GM20000 (cell line): Measurements from ENCODE around the gene EYA2.

Source experiments
- DNase-seq: peaks from one replicate; pipeline ENCODE4 v3.0.0; 2012; ENCODE audit warnings: low spot score
- TF ChIP-seq, protein P1 (sequence below): IDR thresholded peaks from 2 replicates; pipeline ENCODE4 v1.5.1; 2012; ENCODE audit warnings: mild to moderate bottlenecking, control low read depth; ENCODE audit errors: extremely low read depth, missing control alignments

EYA2 gene

DNA sequence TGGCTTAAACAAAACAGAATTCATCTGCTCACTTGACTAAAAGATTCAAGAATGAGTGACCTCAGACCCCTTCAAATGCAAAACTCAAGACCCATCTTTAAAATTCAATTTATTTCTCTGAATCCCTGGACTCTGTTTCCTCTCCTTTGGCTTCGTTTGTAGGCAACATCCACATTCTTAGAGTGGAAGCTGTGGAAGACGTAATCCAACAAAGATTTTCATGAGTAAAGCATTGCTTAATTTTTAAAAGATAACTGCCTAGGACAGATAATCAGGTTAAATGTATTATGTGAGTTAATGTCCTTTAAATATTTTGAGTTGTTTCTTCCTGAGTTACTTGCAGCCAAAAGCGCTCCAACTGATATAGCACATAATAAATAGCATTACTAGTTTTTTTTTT is 297.3 kb downstream of the EYA2 start:
- TF ChIP-seq, protein P1, sequence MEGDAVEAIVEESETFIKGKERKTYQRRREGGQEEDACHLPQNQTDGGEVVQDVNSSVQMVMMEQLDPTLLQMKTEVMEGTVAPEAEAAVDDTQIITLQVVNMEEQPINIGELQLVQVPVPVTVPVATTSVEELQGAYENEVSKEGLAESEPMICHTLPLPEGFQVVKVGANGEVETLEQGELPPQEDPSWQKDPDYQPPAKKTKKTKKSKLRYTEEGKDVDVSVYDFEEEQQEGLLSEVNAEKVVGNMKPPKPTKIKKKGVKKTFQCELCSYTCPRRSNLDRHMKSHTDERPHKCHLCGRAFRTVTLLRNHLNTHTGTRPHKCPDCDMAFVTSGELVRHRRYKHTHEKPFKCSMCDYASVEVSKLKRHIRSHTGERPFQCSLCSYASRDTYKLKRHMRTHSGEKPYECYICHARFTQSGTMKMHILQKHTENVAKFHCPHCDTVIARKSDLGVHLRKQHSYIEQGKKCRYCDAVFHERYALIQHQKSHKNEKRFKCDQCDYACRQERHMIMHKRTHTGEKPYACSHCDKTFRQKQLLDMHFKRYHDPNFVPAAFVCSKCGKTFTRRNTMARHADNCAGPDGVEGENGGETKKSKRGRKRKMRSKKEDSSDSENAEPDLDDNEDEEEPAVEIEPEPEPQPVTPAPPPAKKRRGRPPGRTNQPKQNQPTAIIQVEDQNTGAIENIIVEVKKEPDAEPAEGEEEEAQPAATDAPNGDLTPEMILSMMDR = no peak
- no peak for DNase-seq

DNA sequence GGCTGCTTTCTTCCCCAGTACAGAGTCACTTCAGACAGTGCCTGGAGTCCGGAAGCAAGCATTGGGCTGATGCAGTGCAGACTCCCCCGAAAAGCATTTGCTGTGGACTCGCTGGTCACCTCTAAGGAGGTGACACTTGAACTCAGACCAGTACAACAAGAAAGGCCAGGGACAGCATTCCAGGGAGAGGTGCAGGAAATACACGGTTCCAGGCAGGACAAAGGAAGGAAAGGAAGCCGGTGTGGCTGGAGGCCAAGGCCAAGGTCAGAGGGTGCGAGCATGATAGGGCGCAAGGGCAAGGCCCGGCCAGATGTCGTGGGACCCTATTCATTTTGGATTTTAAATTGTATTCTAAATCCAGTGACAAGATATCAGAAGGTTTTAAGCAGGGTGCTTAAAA is 300.9 kb downstream of the EYA2 start:
- TF ChIP-seq, protein P1 = no peak
- DNase-seq = no peak

DNA sequence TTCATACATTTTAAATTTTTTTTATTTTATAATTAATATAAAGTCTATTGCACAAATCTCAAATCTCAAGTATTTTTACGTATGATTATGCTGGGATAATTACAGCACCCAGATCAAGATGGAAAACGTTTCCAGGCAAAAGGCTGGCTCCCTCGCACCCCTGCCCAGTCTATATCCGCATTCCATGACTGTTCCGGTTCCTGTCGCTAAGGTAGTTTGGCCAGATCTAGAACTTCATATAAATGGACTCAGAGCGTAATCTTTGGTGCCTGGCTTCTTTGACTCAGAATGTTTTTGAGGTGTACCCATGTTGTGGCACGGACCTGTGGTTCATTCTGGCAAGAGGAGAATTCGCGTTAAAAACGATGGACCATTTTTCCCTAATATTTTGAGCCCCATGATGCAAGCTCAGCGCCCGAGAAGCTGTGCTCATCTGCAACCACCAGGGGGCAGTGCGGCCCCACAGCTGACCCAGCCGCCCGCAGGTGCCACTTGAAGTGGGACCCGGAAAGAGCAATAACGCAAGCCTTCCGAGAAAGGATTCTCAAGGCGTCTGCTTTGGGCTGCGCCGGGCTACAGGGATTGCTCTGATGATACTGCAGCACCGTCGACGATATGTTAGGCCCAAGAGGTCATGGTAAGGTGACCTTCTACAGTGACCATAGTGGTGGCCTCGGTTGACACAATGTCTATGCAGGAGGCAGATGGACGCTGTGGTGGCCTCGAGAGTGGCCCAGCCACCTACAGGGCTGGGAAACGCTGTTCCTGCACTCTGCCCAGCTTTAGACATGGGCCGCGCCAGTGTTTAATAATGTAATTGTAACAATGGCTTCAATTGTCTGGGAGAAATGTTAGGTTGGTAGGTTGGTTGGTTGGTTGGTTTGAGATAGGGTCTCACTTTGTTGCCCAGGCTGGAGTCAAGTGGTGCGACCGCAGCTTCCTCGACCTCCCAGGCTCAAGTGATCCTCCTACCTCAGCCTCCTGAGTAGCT is 301.7 kb downstream of the EYA2 start:
- TF ChIP-seq, protein P1 = peak; percentile 93
- peak; percentile 81 for DNase-seq

DNA sequence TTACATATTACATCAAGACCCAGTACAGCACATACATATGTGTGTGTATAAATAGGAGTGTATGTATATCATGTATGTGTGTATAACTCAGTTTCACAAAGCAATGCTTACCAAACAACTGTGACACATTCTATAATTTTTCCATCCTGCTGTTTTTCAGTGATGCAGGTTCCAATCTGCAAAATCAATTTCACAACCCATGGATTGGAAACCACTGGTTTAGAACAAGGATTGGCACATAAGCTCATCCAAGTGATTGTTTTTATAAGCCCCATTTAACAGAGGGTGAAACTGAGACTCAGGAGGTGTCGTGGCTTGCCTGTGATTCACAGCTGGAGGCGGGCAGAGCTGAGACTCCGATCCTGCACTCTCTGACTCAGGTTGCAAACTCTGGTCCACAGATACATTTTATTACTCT is 303.6 kb downstream of the EYA2 start:
- DNase-seq = peak; percentile 34
- TF ChIP-seq, protein P1 = no peak

DNA sequence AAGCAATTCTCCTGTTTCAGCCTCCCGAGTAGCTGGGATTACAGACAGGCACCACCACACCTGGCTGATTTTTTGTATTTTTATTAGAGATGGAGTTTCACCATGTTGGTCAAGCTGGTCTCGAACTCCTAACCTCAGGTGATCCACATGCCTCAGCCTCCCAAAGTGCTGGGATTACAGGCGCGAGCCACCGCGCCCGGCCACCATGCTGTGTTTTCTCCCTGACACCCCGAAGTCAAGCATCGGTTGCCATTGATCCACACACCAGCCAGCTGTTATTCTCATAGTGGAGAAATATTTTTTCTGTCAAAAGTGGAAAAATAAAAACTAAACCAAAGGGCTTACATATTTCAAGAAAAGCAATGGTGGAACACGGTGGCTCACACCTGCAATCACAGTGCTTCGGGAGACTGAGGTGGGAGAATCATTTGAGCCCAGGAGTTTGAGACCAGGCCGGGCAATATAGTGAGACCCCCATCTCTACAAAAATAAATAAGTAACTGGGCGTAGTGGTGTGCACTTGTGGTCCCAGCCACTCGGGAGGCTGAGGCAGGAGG is 304.4 kb downstream of the EYA2 start:
- TF ChIP-seq, protein P1 = no peak
- no peak for DNase-seq

DNA sequence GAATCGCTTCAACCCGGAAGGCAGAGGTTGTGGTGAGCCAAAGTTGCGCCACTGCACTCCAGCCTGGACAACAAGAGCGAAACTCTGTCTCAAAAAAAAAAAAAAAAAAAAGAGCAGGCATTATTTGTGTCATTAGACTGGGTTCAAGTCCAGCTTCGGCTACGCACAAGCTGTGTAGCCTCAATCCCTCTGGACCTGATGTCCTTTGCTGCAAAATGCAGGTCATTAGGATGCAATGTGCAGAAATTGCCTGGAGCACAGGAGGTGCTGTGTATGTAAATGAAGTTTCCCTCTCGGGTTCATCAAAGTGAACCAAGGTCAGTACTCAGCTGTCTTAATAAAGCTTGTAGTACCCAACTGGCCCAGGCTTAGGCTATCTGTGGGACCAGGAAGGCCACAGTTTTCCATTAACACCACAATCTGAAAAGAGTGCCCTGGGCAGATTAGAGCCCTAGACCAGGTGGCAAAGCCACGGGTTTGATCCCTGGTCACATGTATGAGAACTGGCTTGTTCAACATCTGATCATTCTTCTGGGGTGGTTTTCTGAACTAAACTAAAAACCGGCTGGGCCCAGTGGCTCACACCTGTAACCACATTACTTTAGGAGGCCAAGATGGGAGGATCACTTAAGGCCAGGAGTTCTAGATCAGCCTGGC is 306.6 kb downstream of the EYA2 start:
- DNase-seq = no peak
- TF ChIP-seq, protein P1 = no peak
